ENCODE measurements around the gene GNAS.

Gene GNAS

GRCh38 chr20:58883241-58883691 is 30.8 kb downstream of the GNAS start:
- no peak for DNase-seq

GRCh38 chr20:58884966-58885365 is 32.5 kb downstream of the GNAS start:
- no peak for DNase-seq

GRCh38 chr20:58886546-58886945 is 34.0 kb downstream of the GNAS start:
- no peak for DNase-seq

GRCh38 chr20:58888103-58888502 is 35.6 kb downstream of the GNAS start:
- DNase-seq = no peak

GRCh38 chr20:58888521-58889333 is 36.2 kb downstream of the GNAS start:
- peak; percentile 62 to 77 for DNase-seq

GRCh38 chr20:58889334-58889760 is 36.8 kb downstream of the GNAS start:
- no peak for DNase-seq

GRCh38 chr20:58889798-58890517 is 37.4 kb downstream of the GNAS start:
- no peak for DNase-seq

GRCh38 chr20:58890518-58891085 is 38.1 kb downstream of the GNAS start:
- DNase-seq = peak; percentile 89

- DNase-seq = peak; percentile 89
These were observed 38.7 kb downstream of the GNAS start for GRCh38 chr20:58891086-58891717.

GRCh38 chr20:58891718-58892140 is 39.2 kb downstream of the GNAS start:
- DNase-seq = peak in 1 of 2 experiments; percentile 55

GRCh38 chr20:58892141-58892931 is 39.8 kb downstream of the GNAS start:
- DNase-seq = peak; percentile 55 to 75

GRCh38 chr20:58892932-58893224 is 40.4 kb downstream of the GNAS start:
- DNase-seq = no peak

- no peak for DNase-seq
These were observed 41.0 kb downstream of the GNAS start for GRCh38 chr20:58893355-58894120.

- no peak for DNase-seq
These were observed 42.3 kb downstream of the GNAS start for GRCh38 chr20:58894652-58895447.

GRCh38 chr20:58895448-58896180 is 43.1 kb downstream of the GNAS start:
- no peak for DNase-seq

- no peak for DNase-seq
These were observed 44.3 kb downstream of the GNAS start for GRCh38 chr20:58896820-58897219.

- DNase-seq = no peak
These were observed 45.0 kb downstream of the GNAS start for GRCh38 chr20:58897488-58897887.

GRCh38 chr20:58898629-58899408 is 46.3 kb downstream of the GNAS start:
- no peak for DNase-seq

GRCh38 chr20:58899512-58899911 is 47.0 kb downstream of the GNAS start:
- no peak for DNase-seq
